SK-N-SH (cell line): ENCODE data around the gene ITGA2. TPM values are rescaled to one million over a fixed set of nuclear protein-coding genes. Genes with fewer than 3 reads are reported as not detected.

ENCODE experiments used
- CTCF ChIA-PET: fragments of 300-600, 350-600 bp; formaldehyde crosslinking; extraction: SDS; loops from one replicate; lab custom pipeline; 2021; lab: Yijun Ruan, JAX
- POLR2A ChIA-PET: fragments of 350-600 bp; sonication (Branson Sonifier 250); formaldehyde crosslinking; extraction: SDS; loops from one replicate; lab custom pipeline; 2020; ENCODE audit warnings: antibody characterized with exemption, inconsistent platforms; lab: Yijun Ruan, JAX
- DNase-seq: peaks from one replicate; pipeline ENCODE4 v3.0.0; 2012
- H2AFZ ChIP-seq: fragments of 200-600 bp; sonication (generic); 2 replicates; pipeline ENCODE4 v1.8.1; 2016; ENCODE audit warnings: antibody characterized with exemption, mild to moderate bottlenecking, low read depth
- H3F3A ChIP-seq: fragments of 200-600 bp; sonication (generic); replicated peaks from 2 replicates; pipeline ENCODE3; 2016; ENCODE audit warnings: antibody characterized with exemption, mild to moderate bottlenecking; ENCODE audit not compliant: insufficient read depth
- H3K27ac ChIP-seq, 2 experiments: fragments of 200-500 bp in 1 of 2; fragments of 200-600 bp in 1 of 2; sonication (Bioruptor generic) in 1 of 2; sonication (generic), shearing (Covaris generic) in 1 of 2; 2 replicates each; pipeline versions ENCODE4 v1.5.1 to v1.6.1; 2014 to 2016; ENCODE audit warnings: low read depth in 2 of 2, inconsistent platforms in 1 of 2, low read length in 1 of 2, mild to moderate bottlenecking in 1 of 2, mixed read lengths in 1 of 2
- H3K27me3 ChIP-seq: fragments of 200-600 bp; sonication (generic), shearing (Covaris generic); 2 replicates; pipeline ENCODE4 v1.6.1; 2016; ENCODE audit warnings: mixed run types; ENCODE audit not compliant: insufficient read depth
- H3K36me3 ChIP-seq, 2 experiments: fragments of 200-500 bp in 1 of 2; fragments of 200-600 bp in 1 of 2; sonication (Bioruptor generic) in 1 of 2; sonication (generic) in 1 of 2; replicated peaks in 1 of 2; 2 replicates each; pipeline versions ENCODE3 to v1.5.1; 2014 to 2016; ENCODE audit warnings: low read length in 1 of 2, mild to moderate bottlenecking in 1 of 2; ENCODE audit not compliant: insufficient read depth in 2 of 2, control insufficient read depth in 1 of 2
- H3K4me1 ChIP-seq, 2 experiments: fragments of 200-500 bp in 1 of 2; fragments of 200-600 bp in 1 of 2; sonication (Bioruptor generic) in 1 of 2; sonication (generic), shearing (Covaris generic) in 1 of 2; 2 replicates each; pipeline versions ENCODE4 v1.5.1 to v1.6.1; 2014 to 2016; ENCODE audit warnings: low read depth in 1 of 2, low read length in 1 of 2, mixed run types in 1 of 2; ENCODE audit not compliant: insufficient read depth in 2 of 2, control insufficient read depth in 1 of 2
- H3K4me2 ChIP-seq: fragments of 200-600 bp; sonication (generic), shearing (Covaris generic); 2 replicates; pipeline ENCODE4 v1.6.1; 2017; ENCODE audit warnings: mixed run types
- H3K4me3 ChIP-seq, 2 experiments: fragments of 200-500 bp in 1 of 2; fragments of 200-600 bp in 1 of 2; sonication (Bioruptor generic) in 1 of 2; sonication (generic), shearing (Covaris generic) in 1 of 2; 2 replicates each; pipeline versions ENCODE4 v1.5.1 to v1.8.1; 2014 to 2016; ENCODE audit warnings: low read depth in 2 of 2, inconsistent platforms in 1 of 2, low read length in 1 of 2, mild to moderate bottlenecking in 1 of 2, mixed read lengths in 1 of 2, moderate library complexity in 1 of 2
- H3K79me2 ChIP-seq: fragments of 200-600 bp; sonication (generic); 2 replicates; pipeline ENCODE4 v1.8.1; 2017; ENCODE audit warnings: mild to moderate bottlenecking; ENCODE audit not compliant: insufficient read depth
- H3K9ac ChIP-seq: fragments of 200-600 bp; sonication (generic); 2 replicates; pipeline ENCODE4 v1.6.1; 2017; ENCODE audit warnings: mixed run types
- H3K9me2 ChIP-seq: fragments of 200-600 bp; sonication (generic); 2 replicates; pipeline ENCODE4 v1.6.1; 2017; ENCODE audit warnings: mixed run types
- H3K9me3 ChIP-seq: fragments of 200-600 bp; sonication (generic); 2 replicates; pipeline ENCODE4 v1.6.1; 2017; ENCODE audit warnings: mixed run types, mild to moderate bottlenecking, moderate library complexity
- H4K20me1 ChIP-seq: fragments of 200-600 bp; sonication (generic); 2 replicates; pipeline ENCODE4 v1.6.1; 2017; ENCODE audit warnings: mild to moderate bottlenecking, mixed run types; ENCODE audit not compliant: insufficient read depth
- CHD2 ChIP-seq: fragments of 150-350 bp; IDR thresholded peaks from 2 replicates; pipeline ENCODE4 v1.6.1; 2018; ENCODE audit warnings: low read length; ENCODE audit not compliant: partially characterized antibody
- ELF1 ChIP-seq: IDR thresholded peaks from 2 replicates; pipeline ENCODE4 v1.4.0; 2012
- EP300 ChIP-seq, 2 experiments: IDR thresholded peaks; 2 replicates each; pipeline versions ENCODE4 v1.4.0 to v1.6.1; 2012; ENCODE audit warnings: borderline replicate concordance in 1 of 2, low read depth in 1 of 2, low read length in 1 of 2
- FOXJ3 ChIP-seq: sonication (generic); formaldehyde crosslinking; IDR thresholded peaks from 2 replicates; pipeline ENCODE4 v1.5.1; 2020; ENCODE audit warnings: mild to moderate bottlenecking, missing genetic modification reagents
- GABPA ChIP-seq: IDR thresholded peaks from 2 replicates; pipeline ENCODE4 v1.4.0; 2012; ENCODE audit warnings: low read depth, mild to moderate bottlenecking
- GATA2 ChIP-seq: sonication (generic); formaldehyde crosslinking; IDR thresholded peaks from 2 replicates; pipeline ENCODE4 v1.5.0; 2020; ENCODE audit warnings: mild to moderate bottlenecking, missing genetic modification reagents
- MEF2A ChIP-seq: IDR thresholded peaks from 2 replicates; pipeline ENCODE4 v1.4.0; 2012; ENCODE audit warnings: low read depth, borderline replicate concordance
- NFIC ChIP-seq: IDR thresholded peaks from 2 replicates; pipeline ENCODE4 v1.4.0; 2012; ENCODE audit warnings: borderline replicate concordance
- POLR2AphosphoS5 ChIP-seq: IDR thresholded peaks from 2 replicates; pipeline ENCODE4 v1.6.1; 2012; ENCODE audit warnings: low read depth, low read length
- RAD21 ChIP-seq: IDR thresholded peaks from 2 replicates; pipeline ENCODE4 v1.6.1; 2012; ENCODE audit warnings: mild to moderate bottlenecking, low read length
- RCOR1 ChIP-seq: fragments of 150-350 bp; IDR thresholded peaks from 2 replicates; pipeline ENCODE4 v1.6.1; 2017; ENCODE audit warnings: antibody characterized with exemption, low read length
- RXRA ChIP-seq: IDR thresholded peaks from 2 replicates; pipeline ENCODE4 v1.4.0; 2012; ENCODE audit warnings: low read depth, mild to moderate bottlenecking, borderline replicate concordance
- SIN3A ChIP-seq: IDR thresholded peaks from 2 replicates; pipeline ENCODE4 v1.6.1; 2012; ENCODE audit warnings: low read depth, mild to moderate bottlenecking, low read length, moderate library complexity, borderline replicate concordance
- SMC3 ChIP-seq: IDR thresholded peaks from 2 replicates; pipeline ENCODE4 v1.6.1; 2012; ENCODE audit warnings: low read depth, low read length, improper control_type of control experiment
- TEAD4 ChIP-seq: IDR thresholded peaks from 2 replicates; pipeline ENCODE4 v1.4.0; 2012; ENCODE audit warnings: mild to moderate bottlenecking, borderline replicate concordance; ENCODE audit not compliant: insufficient read depth
- WGBS: methylation state at CpG from one replicate; pipeline ENCODE4 v1.1.6; 2017; ENCODE audit warnings: low lambda C conversion rate; 5-methylcytosine and 5-hydroxymethylcytosine counted together
- polyA plus RNA-seq, 3 experiments: library from polyadenylated mRNA; depleted of rRNA; stranded (reverse); fragments of >200 nt; gene quantifications; 2 replicates each; pipeline ENCODE4 v1.2.3, GENCODE V29; 2012
- TF ChIP-seq, protein P1 (sequence below): IDR thresholded peaks from 2 replicates; pipeline ENCODE4; 2012
- TF ChIP-seq, protein P2 (sequence below): IDR thresholded peaks from 2 replicates; pipeline ENCODE4 v1.4.0; 2012; ENCODE audit warnings: low read depth
- TF ChIP-seq, protein P3 (sequence below): IDR thresholded peaks from 2 replicates; pipeline ENCODE4 v1.6.1; 2012; ENCODE audit warnings: mild to moderate bottlenecking, low read depth, low read length, moderate library complexity
- TF ChIP-seq, protein P4 (sequence below): fragments of 150-350 bp; IDR thresholded peaks from 2 replicates; pipeline ENCODE4 v1.6.1; 2017; ENCODE audit warnings: antibody characterized with exemption, low read length, low read depth, borderline replicate concordance
- TF ChIP-seq, protein P5 (sequence below): fragments of 200-600 bp; sonication (generic); IDR thresholded peaks from 2 replicates; pipeline ENCODE4 v1.6.1; 2017; ENCODE audit warnings: antibody characterized with exemption, mild to moderate bottlenecking, moderate library complexity
- TF ChIP-seq, protein P6 (sequence below): IDR thresholded peaks from 2 replicates; pipeline ENCODE4 v1.4.0; 2012; ENCODE audit warnings: low read depth, borderline replicate concordance

ITGA2 gene
- polyA plus RNA-seq, 1 of the 3 experiments (the other 2 are of a cell fraction): 38.2 TPM

DNA sequence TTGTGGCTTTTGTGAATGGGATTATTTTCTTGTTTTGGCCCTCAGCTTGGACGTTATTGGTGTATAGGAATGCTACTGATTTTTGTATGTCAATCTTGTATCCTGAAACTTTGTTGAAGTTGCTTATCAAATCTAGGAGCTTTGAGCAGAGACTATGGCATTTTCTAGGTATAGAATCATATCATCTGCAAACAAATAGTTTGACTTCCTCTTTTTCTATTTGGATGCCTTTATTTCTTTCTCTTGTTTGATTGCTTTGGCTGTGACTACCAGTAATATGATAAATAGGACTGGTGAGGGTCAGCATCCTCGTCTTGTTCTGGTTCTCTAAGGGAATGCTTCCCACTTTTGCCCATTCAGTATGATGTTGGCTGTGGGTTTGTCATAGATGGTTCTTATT, 24.7 kb downstream of the ITGA2 start (continued):
- TF ChIP-seq RXRA (no peak), ELF1 (no peak), SIN3A (no peak)
- TF ChIP-seq, protein P1, sequence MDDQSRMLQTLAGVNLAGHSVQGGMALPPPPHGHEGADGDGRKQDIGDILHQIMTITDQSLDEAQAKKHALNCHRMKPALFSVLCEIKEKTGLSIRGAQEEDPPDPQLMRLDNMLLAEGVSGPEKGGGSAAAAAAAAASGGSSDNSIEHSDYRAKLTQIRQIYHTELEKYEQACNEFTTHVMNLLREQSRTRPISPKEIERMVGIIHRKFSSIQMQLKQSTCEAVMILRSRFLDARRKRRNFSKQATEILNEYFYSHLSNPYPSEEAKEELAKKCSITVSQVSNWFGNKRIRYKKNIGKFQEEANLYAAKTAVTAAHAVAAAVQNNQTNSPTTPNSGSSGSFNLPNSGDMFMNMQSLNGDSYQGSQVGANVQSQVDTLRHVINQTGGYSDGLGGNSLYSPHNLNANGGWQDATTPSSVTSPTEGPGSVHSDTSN: no peak

DNA sequence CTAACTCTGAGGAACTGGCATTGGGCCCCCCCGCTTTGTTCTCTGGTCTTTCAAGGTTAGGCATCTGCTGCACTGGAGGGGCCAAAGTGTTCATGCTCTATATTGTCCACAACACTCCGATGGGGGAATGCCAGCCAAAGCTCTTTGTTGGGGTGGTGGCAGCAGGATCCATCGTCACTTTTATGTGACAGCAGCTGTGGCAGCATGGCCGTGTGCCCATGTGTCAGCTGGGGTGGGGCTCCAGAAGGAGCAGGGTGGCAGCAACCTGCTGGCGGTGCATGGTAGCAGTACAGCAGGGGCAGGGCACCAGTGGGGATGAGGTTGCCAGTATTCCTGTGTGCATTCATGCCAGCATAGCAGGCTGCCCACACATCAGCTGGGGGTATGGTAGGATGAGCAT, 28.2 kb downstream of the ITGA2 start:
- H3K27me3 ChIP-seq: no peaks in the 10 kb centered on the region
- CTCF ChIA-PET: no interaction called here
- H3F3A ChIP-seq: peaks cover 37% of the 10 kb centered on the region
- no peaks in the 10 kb centered on the region for H4K20me1 ChIP-seq
- no peaks in the 10 kb centered on the region for H3K9me2 ChIP-seq
- H3K9me3 ChIP-seq: no peaks in the 10 kb centered on the region
- peaks cover 96% of the 10 kb centered on the region for H3K79me2 ChIP-seq
- no peak overlapping the region for H2AFZ ChIP-seq
- H3K9ac ChIP-seq: 0 out of 2 replicates have a peak overlapping the region, but pooled peaks have one; percentile 6
- POLR2A ChIA-PET: no interaction called here
- peaks cover 0 to 18% of the 10 kb centered on the region in 2 experiments for H3K36me3 ChIP-seq
- peak overlapping the region in 1 of 2 experiments; percentile 79; a peak in 2 of 4 replicates for H3K27ac ChIP-seq
- WGBS: 94% methylated on average over 5 of the region's 5 CpGs
- TF ChIP-seq POLR2AphosphoS5 (no peak), RCOR1 (no peak), GATA2 (CRISPR knock-in tag) (no peak), MEF2A (no peak), SMC3 (no peak), CHD2 (no peak), GABPA (no peak), RAD21 (no peak), FOXJ3 (CRISPR knock-in tag) (no peak), EP300 (IDR thresholded peaks at IDR 0.05; ENCODE audit: borderline replicate concordance in 1 of 2, low read depth in 1 of 2, low read length in 1 of 2) (no peak), RXRA (no peak), NFIC (no peak), TEAD4 (no peak), SIN3A (no peak)
- TF ChIP-seq, protein P2, sequence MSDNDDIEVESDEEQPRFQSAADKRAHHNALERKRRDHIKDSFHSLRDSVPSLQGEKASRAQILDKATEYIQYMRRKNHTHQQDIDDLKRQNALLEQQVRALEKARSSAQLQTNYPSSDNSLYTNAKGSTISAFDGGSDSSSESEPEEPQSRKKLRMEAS: no peak
- TF ChIP-seq, protein P3, sequence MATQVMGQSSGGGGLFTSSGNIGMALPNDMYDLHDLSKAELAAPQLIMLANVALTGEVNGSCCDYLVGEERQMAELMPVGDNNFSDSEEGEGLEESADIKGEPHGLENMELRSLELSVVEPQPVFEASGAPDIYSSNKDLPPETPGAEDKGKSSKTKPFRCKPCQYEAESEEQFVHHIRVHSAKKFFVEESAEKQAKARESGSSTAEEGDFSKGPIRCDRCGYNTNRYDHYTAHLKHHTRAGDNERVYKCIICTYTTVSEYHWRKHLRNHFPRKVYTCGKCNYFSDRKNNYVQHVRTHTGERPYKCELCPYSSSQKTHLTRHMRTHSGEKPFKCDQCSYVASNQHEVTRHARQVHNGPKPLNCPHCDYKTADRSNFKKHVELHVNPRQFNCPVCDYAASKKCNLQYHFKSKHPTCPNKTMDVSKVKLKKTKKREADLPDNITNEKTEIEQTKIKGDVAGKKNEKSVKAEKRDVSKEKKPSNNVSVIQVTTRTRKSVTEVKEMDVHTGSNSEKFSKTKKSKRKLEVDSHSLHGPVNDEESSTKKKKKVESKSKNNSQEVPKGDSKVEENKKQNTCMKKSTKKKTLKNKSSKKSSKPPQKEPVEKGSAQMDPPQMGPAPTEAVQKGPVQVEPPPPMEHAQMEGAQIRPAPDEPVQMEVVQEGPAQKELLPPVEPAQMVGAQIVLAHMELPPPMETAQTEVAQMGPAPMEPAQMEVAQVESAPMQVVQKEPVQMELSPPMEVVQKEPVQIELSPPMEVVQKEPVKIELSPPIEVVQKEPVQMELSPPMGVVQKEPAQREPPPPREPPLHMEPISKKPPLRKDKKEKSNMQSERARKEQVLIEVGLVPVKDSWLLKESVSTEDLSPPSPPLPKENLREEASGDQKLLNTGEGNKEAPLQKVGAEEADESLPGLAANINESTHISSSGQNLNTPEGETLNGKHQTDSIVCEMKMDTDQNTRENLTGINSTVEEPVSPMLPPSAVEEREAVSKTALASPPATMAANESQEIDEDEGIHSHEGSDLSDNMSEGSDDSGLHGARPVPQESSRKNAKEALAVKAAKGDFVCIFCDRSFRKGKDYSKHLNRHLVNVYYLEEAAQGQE: no peak
- TF ChIP-seq, protein P1: no peak
- TF ChIP-seq, protein P4, sequence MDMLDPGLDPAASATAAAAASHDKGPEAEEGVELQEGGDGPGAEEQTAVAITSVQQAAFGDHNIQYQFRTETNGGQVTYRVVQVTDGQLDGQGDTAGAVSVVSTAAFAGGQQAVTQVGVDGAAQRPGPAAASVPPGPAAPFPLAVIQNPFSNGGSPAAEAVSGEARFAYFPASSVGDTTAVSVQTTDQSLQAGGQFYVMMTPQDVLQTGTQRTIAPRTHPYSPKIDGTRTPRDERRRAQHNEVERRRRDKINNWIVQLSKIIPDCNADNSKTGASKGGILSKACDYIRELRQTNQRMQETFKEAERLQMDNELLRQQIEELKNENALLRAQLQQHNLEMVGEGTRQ: no peak
- TF ChIP-seq, protein P5, sequence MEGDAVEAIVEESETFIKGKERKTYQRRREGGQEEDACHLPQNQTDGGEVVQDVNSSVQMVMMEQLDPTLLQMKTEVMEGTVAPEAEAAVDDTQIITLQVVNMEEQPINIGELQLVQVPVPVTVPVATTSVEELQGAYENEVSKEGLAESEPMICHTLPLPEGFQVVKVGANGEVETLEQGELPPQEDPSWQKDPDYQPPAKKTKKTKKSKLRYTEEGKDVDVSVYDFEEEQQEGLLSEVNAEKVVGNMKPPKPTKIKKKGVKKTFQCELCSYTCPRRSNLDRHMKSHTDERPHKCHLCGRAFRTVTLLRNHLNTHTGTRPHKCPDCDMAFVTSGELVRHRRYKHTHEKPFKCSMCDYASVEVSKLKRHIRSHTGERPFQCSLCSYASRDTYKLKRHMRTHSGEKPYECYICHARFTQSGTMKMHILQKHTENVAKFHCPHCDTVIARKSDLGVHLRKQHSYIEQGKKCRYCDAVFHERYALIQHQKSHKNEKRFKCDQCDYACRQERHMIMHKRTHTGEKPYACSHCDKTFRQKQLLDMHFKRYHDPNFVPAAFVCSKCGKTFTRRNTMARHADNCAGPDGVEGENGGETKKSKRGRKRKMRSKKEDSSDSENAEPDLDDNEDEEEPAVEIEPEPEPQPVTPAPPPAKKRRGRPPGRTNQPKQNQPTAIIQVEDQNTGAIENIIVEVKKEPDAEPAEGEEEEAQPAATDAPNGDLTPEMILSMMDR: no peak
- TF ChIP-seq, protein P6, sequence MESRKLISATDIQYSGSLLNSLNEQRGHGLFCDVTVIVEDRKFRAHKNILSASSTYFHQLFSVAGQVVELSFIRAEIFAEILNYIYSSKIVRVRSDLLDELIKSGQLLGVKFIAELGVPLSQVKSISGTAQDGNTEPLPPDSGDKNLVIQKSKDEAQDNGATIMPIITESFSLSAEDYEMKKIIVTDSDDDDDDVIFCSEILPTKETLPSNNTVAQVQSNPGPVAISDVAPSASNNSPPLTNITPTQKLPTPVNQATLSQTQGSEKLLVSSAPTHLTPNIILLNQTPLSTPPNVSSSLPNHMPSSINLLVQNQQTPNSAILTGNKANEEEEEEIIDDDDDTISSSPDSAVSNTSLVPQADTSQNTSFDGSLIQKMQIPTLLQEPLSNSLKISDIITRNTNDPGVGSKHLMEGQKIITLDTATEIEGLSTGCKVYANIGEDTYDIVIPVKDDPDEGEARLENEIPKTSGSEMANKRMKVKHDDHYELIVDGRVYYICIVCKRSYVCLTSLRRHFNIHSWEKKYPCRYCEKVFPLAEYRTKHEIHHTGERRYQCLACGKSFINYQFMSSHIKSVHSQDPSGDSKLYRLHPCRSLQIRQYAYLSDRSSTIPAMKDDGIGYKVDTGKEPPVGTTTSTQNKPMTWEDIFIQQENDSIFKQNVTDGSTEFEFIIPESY: no peak
- TF ChIP-seq, all 33 proteins: peak for 0
- H3K4me3 ChIP-seq: no peak overlapping the region
- H3K4me2 ChIP-seq: no peak overlapping the region
- peaks cover 0 to 27% of the 10 kb centered on the region in 2 experiments; a peak in 3 of 4 replicates for H3K4me1 ChIP-seq
- no peak for DNase-seq
